Retina (tissue), 1 donor: ENCODE measurements around the gene MTRF1.
A peak's percentile ranks its signal among the peaks of the same experiment; 100 is the strongest.

Experiments
- DNase-seq: peaks from one replicate; pipeline ENCODE4 v3.0.0-alpha.2; 2016

Gene MTRF1, protein sequence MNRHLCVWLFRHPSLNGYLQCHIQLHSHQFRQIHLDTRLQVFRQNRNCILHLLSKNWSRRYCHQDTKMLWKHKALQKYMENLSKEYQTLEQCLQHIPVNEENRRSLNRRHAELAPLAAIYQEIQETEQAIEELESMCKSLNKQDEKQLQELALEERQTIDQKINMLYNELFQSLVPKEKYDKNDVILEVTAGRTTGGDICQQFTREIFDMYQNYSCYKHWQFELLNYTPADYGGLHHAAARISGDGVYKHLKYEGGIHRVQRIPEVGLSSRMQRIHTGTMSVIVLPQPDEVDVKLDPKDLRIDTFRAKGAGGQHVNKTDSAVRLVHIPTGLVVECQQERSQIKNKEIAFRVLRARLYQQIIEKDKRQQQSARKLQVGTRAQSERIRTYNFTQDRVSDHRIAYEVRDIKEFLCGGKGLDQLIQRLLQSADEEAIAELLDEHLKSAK

DNA sequence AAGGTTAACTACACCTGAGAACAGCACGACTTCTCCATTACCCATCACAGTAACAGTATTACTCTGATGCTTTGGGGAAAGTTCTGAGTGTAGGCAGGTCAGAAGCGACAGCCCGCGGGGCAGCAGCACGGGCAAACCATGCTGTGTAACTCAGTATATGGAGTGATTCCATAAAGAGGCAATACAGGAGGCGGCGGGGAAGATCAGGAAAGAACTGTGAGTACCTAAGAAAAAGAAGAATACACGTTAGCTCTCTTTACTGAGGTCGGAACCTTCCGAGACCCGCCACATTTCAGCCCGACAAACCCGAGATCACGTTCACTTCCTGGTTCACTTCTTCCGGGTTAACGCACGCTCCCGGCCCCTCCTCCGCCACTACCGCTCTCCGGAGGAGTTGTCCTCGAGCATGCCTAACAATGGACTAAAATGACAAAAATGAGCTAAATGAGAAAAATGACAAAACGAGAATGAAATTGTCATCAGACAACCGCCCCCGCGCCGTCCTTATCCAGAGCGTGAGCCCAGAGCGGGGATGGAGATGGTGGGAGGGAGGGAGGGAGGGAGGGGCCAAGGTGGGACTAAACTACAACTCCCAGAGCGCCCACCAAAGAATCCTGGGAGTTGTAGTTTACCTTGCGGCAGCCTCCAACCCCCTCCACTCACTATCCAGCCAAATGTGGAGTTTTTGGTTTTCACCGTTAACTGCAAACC is at the start of gene MTRF1:
Gene MTRF1 (minus strand): TSS at position 316 of the 711 bp plus-strand sequence. CDS start 2,669 bp downstream, outside the sequence.
- peak; percentile 93 for DNase-seq

DNA sequence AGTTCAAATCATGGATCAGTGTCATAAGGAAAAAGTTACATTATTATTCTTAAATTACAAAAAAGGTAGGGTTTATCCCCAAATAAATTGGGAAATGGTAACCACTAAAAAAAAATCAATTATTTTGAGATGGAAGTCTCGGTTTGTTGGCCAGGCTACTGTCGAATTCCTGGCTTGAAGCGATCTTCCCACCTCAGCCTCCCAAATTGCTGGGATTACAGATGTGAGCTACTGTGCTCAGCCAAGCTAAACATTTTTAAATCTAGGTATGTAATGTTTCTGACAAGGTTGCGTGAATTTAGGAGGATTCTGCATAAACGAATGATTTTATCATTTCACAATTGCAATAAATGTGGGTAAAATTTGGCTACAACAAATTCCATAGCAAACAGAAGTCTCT is 49.7 kb upstream of the MTRF1 start:
- DNase-seq, result no peak

DNA sequence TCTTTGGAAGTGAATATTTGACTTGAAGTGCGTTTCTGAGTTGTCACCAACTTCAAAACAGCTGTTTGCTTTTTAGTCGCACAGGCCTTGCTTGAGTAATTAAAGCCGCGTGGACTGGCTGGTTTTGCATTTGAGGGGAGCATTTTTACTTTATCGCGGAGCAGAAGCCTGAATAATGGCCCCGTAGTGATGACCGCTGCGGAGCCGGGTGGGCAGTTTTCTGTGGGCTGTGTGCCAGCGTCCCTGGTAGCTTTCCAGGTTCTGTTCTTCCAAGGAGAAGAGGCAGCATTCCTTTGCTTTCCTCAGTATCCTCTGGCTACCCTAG is 48.8 kb upstream of the MTRF1 start:
- DNase-seq, result no peak

DNA sequence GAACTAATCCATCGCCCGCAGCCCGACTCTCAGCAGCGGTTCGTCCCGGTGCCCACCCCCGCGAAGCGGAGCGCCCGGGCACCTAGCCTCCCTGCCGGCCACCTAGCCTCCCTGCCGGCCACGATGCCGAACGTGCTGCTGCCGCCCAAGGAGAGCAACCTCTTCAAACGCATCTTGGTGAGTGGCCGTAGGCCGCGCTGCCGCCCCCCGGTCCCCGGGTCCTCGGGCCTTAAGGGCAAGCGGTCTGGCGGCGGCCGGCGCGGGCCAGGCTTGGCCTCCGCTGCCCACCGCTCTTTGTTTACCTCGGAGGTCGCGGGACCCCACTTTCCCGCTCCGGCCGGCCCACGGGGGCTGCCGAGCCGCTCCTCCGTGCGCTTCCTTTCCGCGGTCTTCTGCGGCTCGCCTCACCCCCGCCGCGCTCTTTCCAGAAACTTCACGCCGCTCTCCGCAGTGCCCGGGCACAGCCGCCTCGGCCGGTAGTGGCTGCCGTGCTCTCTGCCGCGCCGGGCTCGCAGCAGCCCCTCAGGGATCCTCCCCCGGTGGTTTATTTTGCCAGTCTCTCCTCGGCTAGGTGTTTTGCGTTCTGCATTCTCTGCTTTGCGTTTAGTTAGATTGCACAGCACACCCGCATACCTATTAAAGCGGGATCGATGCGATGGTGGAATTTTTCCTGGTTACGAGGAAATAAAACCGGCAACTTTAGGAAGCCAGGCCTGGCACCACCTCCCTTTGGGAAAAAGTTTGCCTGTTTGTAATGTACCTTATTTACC is 48.2 kb upstream of the MTRF1 start:
- no peak for DNase-seq

DNA sequence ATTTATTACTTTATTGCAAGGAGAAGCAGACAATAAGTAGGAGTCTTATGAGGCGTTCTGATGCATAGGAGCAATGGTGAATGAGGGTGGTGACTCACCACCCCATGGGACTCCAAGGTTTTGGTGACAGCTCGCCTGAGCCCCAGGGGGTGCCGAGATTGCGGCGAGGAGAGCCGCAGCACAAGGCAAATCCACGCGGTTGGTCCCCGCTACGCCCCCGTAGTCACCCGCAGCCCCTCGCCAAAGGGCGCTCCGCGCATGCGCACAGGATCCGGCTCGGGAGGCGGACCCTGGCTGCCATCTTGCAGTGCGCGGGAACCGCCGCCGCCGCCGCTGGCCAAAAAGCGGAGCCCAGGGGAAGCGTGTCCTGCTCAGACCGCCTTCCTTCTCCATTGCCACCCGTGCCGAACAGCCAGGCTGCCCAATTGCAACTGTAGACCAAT is 47.6 kb upstream of the MTRF1 start, which contains the start of gene NAA16:
Gene NAA16 (plus strand): TSS at position 305 of the 443 bp plus-strand sequence. CDS start 262 bp downstream, outside the sequence.
- DNase-seq, result peak; percentile 97

DNA sequence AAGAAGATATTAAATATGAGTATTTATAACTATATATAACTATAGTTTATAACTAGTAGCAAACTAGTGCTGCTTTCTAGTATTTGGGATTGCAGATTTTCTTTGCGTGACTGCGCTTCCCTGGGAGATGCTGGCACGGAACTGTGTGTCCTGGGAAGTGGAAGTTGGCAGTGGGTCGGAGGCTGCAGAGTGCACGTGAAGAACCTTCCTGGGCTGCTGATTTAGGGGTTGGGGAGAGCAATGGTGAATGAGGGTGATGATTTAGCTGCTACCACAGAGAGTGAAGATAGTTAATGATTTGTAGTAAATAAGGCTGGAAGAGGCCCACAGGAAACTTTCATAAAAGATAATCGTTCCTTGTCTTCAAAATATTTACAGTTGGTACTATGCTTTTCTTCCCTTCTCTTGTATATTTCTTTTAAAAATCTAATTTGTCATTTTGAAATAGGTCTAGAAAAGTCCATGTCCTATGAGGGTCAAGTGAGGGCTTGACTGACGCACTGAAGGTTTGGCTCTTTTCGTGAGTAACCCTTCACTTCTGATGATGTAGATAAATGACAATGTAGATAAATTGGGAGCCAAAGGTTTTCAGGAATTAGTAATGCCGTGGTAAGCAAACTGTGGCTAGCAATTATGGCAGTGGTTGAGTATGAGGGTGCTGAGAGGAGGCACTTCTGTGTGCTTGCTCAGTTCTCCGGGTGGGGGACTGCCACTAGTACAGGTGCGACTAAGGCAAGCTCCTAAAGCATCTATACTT is 44.7 kb upstream of the MTRF1 start:
- no peak for DNase-seq

DNA sequence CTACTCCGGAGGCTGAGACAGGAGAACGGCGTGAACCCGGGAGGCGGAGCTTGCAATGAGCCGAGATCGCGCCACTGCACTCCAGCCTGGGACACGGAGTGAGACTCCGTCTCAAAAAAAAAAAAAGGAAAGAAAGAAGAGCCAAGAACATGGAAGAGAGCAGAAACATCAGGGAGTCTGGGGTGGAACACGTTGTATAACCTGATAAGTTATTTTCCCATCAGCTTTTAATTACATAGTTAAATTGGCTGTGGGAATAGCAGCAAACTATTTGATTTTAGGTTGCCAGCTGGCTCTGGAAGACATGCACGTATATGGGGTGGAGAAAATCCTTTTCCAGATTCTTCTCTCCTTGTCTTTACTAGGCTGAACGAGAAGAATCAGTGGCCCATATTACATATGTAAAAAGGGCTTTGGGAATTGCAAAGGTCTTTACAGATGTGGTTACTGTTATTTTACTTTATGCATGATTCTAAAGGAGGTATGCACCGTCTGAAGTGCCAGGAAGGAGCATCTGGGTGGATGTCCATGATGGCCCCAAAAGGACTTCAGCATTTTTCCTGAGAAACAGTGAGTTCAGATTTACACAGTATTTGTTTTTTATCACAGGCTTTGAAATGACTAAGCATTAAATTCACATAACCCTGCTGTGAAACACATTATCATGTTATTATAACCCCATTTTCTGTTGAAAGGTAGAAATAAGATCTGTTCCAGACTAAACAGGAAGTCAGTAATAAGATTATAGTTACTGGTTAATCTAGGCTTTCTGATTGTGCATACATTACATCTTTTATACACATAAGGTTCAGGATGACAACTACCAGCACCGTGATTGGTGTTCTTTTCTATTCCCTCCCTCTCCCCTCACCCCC is 43.1 kb upstream of the MTRF1 start:
- no peak for DNase-seq

DNA sequence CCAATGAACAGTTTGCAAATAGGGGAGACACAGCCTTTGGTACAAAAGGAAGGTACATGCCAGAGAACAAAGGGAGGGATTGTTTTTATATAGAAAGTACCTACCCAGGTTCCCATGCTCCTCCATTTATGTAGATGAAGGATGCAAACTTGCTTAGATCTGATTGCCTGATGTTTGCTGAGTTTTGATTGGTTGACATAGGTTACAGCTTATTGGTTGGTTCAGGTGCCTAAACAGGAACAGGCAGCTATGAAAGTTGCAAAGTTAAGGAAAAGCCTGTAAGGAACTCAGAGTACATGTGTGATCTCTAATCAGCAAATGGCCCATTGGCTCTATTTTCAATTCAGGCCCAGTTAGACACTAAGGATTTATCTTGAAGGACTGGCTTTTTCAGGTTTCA is 41.2 kb upstream of the MTRF1 start:
- DNase-seq, result no peak

DNA sequence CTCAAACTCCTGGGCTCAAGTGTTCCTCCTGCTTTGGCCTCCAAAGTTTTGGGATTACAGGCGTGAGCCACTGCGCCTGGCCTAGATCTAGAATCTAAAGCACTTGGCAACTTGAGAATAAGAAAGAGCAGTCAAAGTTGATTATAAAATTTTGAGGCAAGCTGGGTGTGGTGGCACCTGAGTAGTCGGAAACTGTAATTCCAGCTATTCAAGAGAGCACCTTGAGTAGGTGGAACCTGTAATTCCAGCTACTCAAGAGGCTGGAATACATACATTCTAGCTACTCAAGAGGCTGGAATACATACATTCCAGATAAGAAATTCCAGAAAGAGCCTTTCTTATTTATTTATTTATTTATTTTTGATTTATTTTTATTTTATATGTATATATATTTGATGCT is 39.4 kb upstream of the MTRF1 start:
- DNase-seq, result no peak

DNA sequence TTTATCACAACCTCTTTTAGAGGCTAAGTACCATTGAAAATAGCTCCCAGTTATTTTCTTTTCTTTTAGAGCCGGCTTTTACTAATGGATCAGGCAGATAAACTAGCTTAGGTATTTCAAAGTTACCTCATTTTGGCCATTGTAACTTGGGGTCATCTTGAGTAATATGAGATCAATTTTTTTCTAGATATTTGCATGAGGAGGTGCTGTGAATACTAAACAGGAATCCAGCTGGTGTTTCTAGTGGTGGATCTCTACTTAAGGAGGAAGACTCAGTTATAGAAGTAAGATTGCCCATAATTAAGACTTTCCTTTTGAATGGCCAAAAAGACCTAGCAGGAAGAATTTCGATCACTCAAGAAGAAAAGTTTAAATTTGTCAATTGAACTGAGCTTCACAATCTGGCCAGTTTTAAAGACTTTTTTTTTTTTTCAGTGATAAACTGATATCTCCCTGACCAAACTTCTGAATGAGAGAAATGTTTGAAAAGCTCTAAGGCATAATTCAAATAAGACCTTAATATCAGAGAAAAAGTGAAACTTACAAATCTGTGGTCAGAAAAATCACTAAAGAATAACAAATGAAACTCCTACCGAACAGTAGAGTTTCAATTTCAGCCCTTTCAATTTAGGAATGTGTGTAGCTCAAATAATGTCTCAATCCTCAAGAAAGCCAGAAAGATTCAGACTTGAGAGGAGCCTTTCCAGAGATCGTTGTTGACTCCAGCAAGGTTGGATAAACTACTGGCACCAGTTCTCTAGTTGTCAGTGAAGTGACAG is 36.1 kb upstream of the MTRF1 start:
- no peak for DNase-seq

DNA sequence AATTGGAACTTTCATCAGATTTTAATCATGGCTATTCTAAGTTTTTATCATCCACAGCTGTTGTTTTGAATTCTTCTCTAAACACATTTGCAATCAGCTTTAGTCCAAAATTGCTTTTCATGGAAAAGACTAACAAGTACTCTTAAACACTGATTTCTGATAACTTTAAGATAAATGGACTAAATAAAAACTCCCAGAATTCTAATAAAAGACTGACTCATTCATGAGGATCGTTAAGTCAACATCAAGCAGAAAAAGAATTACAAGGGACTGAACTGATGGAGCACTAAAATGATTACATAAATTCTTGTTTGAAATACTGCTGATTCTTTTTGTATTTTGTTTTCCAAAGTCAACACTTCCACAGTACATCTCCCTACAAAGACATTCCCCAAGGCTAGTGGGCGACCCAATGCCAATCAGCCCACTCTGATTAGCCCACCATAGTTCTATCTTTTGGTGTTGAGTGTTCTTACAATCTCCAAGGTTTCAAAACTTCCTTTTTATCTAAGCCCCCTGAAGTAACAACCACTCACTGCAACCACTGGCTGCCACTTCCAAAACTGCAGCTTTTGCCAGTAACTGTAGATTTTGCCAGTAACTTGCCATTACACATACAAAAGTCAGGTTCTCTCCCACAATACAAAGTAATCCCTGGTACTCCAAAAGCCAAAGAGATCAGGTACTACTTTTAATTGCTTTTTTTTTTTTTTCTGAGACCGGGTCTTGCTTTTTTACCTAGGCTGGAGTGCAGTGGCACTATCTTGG is 33.7 kb upstream of the MTRF1 start:
- DNase-seq, result no peak

DNA sequence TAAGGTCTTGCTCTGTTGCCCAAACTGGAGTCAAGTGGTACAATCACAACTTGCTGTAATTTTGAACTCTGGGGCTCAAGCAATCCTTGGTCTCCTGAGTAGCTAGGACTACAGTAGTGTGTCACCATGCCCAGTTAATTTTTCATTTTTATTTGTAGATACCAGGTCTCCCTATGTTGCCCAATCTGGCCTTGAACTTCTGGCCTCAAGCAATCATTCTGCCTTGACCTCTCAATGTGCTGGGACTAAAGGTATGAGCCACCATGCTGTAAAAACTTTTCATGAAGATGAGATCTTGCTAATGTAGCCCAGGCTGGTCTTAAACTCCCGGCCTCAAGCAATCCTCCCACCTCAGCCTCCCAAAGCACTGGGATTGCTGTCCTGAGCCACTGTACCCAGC is 32.6 kb upstream of the MTRF1 start:
- DNase-seq, result no peak

DNA sequence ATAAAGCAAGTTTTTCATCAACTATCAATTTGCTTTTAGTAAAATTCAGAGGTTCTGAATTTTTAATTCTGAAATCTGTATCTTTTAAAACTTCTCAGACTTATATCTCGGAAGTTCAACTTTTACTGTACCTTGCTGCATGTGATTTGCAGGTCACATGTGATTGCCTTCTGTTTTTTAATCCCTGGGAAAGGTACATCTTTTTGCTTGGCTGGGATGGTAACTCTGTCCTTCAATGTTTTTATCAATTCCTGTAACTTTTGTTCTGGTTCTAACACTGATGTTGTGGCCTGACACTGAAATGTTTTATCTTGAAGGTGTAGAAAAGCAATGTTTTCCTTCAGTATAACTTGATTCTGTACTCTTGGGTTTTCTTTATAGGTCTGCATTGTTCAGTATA is 31.5 kb upstream of the MTRF1 start:
- DNase-seq, result no peak

DNA sequence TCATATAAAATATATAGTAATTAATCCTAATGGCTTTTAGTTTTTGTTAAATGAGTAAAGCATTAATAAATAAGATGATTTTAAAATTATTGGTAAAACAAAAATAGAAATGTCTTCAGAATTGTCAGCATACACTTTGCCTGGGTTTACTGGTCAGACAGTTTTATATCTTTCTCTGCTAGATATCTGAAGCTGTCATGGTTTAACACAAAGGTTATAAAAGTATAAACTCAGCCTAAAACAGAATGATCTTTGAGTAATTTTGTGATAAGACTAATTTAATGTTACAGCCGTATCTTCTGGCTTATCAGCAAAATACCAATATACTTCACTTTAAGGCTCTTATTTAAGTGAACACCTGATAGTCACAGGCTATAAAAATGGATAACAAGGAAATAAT is 29.9 kb upstream of the MTRF1 start:
- no peak for DNase-seq

DNA sequence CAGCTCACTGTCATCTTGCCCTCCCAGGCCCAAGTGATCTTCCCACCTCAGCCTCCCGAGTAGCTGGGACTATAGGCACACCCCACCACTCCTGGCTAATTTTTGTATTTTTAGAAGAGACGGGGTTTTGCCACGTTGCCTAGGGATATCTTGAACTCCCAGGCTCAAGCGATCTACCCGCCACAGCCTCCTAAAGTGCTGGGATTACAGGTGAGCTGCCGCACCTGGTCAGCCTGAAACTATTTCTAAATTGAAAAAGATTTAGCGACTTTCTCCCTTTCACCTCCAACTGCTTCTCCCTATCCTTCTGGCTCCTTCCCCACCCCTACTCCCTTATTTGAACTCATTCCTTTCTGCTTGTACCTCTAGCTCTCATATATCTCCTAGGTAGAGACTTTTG is 27.9 kb upstream of the MTRF1 start:
- no peak for DNase-seq

DNA sequence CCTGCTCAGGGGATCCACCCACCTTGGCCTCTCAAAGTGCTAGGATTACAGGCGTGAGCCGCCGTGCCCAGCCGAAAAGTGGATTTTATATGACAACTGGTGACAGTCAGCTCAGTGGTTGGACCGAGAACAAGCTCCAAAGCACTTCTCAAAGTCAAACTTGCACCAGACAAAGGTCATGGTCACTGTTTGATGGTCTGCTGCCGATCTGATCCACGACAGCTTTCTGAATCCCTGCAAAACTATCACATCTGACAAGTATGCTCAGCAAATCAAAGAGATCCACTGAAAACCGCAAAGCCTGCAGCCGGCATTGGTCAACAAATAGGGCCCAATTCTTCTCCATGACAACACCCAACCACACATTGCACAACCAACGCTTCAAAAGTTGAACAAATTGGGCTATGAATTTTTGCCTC is 26.1 kb upstream of the MTRF1 start:
- DNase-seq, result no peak

DNA sequence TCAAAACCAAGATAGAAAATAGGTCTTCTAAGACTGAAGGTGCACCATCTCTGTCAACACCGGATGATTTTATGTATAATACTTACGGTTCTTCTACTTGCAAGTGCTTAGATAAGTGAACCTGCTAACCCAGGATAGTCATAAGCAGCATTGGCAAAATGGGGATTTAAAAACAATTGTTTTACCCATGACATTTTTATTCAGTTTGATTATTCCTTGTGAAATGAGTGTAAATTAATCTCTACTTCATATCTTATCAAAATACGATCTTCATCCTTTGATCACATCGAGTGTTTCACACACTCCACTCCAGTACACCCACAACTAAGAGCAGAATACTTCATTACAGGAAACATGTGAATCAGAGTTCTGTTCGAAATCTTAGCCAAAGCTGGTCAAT is 23.0 kb upstream of the MTRF1 start:
- no peak for DNase-seq

DNA sequence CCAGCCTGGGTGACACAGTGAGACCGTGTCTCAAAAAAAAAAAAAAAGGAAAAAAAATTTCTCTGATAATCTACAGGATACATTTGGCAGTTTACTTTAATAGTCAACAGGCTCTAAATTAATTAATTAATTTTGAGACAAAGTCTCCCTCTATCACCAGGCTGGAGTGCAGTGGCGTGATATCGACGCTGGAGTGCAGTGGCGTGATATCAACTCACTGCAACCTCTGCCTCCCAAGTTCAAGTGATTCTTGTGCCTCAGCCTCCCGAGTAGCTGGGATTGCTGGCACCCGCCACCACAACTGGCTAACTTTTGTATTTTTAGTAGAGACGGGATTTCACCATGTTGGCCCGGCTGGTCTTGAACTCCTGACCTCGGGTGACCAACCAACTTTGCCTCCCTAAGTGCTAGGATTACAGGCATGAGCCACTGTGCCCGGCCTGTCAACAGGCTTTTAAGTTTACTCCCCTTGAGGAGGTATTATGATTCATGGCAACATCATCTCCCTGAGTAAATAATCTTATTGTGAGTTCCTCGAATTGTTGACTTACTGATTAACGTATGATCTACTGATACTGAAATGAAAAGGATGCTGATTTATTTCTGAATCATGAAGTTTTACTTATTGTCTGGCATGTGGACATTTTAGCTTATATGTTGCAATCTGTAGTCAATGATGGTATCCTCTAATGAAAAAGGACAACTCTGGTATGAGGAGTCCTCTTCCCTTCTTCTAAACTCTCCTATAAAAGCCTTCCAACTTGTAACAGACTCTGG is 21.3 kb upstream of the MTRF1 start:
- no peak for DNase-seq

DNA sequence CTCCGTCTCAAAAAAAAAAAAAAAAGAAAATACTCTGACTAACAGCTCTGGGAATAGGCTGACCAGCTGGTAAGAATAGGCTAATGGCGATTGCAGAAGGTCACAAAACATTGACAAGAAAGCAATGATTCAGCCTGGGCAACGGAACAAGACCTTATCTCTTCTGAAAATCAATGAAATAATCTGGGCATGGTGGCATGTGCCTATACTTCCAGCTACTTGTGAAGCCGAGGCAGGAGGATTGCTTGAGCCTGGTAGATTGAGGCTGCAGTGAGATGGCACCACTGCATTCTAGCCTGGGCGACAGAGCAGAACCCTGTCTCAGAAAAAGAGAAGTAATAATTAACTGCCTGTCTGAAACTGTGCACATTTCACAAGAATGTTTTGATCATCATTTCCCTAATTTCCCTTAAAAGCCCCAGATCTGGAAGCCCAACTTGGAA is 18.8 kb upstream of the MTRF1 start:
- DNase-seq, result no peak
